ACHN (cell line): Measurements from ENCODE around the gene CNTN4.
"Not testable (repeated sequence)": the region's sequence is repeated elsewhere in the genome, so short reads cannot be mapped to it uniquely, and the experiment has no call there.

Experiments used
- DNase-seq: peaks from one replicate; pipeline ENCODE4 v3.0.0-alpha.2; 2015
- in situ Hi-C: cut with HindIII; loops from 2 replicates; pipeline ENCODE4 v1.10.0; 2017; ENCODE audit warnings: low sequenced_read_pairs, low pct_ligation_motif_present, low pct_unique_long_range_greater_than_20kb

CNTN4 gene

DNA sequence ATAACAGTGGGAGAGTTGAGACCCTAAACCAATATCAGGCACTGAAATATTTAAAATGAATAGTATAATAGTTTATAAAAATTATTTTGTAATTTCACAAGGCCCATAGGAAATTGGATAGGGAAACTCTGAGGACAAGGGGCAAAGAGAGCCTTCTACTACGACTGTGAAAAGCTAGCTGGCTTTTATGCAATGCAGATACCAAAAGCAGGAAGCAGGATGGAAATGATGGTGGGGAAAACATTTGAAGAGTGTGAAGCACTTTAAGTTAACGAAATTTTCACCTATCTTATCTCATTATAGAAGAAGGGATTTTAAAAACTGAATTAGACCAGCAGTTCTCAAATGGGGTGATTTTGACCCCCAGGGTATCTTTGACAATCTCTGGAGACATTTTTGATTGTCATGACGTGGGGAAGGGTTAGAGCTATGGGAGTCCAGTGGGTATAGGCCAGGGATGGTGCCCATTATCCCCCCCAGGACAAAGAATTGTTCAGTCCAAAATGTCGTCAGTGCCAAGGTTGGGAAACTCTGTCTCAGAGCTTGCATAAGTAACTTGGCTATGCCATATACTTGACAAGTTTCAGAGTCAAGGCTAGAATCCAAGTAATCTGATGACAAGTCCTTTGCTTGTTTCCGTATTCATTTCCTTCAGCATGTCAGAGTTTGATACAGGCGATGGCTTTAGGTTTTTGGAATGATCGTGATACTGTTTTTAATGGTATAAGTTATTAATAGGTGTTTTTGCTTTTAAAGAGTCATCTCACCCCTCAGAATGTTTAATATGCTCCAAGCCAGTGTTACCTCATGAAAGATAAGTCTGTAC is 885.6 kb downstream of the CNTN4 start:
- in situ Hi-C loops: no loop called here
- no peak for DNase-seq

DNA sequence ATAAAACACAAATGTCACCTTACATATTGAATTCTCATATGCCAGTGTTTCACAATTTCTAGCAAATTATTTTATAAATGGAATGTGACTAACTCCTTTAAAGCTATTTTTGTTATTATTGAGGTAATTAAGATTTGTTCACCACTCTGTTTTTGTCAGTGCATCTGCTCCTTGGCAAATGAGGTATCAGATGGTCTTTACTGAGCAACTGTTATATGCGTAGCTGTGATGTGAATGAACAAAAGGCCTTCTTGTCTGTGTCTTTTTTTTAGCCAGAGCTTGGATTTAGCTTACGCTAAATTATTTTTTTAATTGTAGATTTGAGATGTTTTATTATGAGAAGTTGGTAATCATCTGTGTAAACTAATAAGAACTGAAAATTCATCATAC is 886.2 kb downstream of the CNTN4 start:
- DNase-seq: no peak
- in situ Hi-C loops: no loop called here

DNA sequence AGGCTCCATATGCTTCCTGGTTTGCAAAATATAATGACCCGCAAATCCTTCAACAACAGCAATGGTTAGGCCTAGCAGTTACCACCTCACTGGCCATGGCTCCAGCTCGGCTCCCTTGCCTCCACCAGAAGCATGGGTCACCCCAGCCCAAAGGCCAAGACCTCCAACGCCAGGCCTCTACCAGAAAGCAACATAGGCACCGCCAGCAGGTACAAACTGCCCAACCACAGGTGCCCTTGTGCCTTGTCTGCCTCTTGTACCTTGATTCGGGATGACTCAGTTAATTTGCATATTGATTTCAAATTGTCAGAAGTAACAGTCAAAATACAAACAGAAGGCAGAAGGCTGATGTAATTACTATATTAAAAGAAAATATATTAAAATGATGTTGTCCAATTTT is 886.8 kb downstream of the CNTN4 start:
- in situ Hi-C loops: no loop called here
- DNase-seq: no peak

DNA sequence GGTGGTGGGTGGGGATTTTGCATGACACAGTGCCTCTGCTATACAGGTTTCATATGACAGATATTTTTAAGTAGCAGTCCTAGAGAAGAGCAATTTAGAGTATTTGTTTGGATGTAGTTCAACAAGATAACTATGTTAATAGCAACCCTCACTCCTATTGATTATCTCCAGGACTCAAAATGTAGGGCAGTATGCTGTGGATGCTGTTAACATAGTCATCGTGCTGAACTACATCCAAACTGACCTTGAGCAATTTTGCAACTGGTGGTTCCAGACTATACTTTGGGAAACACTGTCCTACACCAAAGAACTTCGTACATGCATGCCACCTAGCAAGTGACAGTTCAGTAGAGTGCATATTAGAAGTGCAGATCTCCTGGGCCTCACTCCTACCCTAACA is 893.9 kb downstream of the CNTN4 start:
- DNase-seq: no peak

DNA sequence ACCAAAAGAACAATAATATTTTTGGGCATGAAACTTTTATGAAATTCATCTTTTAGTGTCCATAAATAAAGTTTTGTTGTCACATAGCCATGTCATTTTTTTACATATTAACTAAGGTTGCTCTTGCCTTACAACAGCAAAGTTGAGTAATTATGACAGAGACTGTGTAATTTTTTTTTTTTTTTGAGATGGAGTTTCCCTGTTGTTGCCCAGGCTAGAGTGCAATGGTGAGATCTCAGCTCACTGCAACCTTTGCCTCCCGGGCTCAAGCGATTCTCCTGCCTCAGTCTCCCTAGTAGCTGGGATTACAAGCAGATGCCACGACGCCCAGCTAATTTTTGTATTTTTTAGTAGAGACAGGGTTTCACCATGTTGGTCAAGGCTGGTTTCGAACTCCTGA is 894.5 kb downstream of the CNTN4 start:
- DNase-seq, in situ Hi-C loops: not testable (repeated sequence)

More for the DNA sequence above, 893.9 kb downstream of the CNTN4 start:
- in situ Hi-C loops: no loop called here

DNA sequence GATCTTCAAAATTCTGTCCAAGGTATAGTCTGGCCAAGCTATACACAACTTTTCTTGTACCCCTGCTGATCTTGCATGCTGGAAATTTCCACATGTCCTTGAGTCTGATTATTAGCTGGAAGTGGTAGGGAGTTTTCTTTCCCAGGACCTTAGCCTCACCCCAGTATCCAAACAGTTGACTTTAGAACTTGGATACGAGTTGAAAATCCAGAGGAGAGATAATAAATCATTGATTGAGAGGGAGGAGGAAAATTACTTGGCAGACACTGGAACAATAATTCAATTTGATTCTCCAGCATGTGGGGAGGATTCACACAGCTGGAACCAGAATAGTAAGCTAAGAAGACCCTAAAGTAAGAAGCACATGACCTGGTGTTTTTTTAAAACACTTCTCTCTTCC is 895.1 kb downstream of the CNTN4 start:
- in situ Hi-C loops: no loop called here
- DNase-seq: no peak

DNA sequence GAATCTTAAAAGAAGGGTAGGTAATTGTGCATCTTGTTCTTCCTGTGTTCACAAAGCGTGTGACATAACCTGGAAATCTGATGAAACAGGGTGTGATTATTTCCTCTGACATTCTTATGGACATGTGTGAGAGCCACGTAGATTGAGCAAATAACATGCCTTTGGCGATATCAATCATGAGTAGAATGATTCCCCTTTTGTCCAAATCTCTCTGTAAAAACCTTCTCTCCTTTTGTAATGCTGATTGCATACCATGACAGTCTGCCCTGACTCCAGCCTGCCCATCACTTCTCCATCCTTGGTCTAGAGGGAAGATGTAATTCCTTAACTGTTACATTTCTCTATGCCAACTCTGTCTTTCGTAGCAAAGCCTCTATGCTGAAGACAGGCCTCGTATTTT is 896.5 kb downstream of the CNTN4 start:
- no peak for DNase-seq
- in situ Hi-C loops: no loop called here

DNA sequence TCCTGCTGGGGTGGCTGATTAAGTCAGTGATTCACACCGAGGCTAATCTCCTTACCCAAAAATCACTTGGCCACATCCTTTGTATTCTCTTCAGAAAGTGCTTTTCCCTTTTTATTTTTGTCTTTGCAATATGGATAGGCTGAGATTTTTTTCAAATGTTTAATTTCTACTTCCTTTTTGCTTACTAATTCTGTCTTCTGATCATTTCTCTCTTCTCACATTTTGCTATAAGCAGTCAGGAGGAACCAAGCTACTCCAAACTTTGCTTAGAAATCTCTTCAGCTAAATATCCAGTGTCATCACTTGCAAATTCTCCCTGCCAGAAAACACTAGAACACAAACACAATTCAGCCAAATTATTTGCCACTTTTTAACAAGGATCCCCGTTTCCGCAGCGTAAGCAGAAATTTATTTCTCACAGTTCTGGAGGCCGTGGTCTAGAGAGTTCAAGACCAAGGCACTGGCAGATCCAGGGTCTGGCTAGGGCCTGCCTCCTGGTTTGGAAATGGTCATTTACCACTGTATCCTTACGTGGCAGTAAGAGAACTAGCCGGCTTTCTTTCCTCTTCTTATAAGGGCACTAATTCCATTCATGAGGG is 906.6 kb downstream of the CNTN4 start:
- DNase-seq: no peak
- in situ Hi-C loops: no loop called here

DNA sequence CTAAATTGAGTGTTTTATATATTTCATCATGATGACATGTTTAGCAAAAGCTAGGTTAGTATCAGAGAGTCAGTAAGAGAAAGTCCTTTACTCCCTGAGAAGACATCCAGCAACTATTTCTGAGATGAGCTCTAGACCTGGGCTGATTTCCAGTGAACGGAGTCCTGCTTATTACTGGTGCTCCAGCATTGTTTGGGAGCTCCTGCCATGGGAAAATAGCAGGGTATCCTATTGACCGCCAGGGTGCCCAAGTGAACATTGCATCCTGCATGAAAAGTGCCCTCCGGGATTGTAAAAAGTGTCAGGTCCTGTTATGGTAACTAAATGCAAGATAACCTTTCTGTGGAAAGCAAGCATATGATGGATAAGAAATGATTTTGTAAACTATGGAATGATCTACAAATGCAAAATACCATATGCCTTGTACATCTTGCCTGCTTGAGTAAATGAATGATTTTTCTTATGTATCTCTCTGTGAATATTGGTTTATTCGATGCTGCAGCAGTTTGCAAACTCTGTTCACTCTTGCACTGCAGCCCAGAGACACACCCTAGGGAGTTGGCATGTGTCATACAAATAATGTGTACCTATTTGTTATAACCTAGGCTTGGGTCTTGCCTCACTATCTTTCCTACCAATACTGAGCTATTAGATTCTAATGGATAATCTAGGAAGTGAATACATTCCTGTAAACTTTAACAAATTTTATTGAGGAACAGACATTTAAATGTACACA is 914.8 kb downstream of the CNTN4 start:
- no peak for DNase-seq
- in situ Hi-C loops: no loop called here

DNA sequence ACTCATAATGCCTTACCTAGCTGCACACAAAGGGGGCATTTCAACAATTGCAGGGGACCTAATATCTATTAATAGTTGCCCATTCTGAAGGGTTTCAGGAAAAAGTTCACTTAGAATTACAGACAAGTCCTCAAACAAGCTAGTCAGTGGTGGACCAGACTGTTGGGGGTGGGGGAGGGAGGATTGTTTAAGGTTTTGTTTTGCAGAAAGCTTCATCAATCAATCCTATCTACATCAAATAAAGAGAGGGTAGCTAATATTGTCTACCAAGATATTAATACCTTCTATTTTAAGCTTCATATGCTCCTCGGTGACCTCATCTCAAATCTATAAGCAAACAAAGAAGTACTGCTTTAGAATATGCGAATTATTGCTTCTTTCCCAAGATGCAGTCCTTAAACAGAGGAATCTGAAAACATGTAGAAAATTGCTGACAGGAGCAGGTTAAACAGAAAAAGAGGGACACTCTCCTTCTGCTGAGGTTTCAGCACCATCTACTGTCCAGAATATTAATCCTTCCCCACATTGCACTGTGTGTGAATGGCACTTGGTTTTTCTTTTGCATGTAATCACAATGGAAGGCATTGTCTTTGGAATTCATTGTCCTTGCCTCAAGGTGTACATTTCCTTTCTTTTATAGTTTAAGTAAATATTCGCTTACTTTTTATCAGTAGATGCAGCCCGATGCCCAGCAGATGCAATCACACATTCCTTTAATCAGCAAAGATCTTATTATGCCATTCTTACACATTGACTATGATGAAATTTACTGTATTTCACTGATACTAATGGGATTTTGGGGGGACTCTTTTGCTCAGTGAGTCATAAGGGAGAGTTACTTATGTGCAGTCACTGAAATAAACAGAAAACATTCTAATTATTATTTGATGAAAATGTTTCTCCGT is 916.8 kb downstream of the CNTN4 start:
- DNase-seq: peak; percentile 25
- in situ Hi-C loops: no loop called here

DNA sequence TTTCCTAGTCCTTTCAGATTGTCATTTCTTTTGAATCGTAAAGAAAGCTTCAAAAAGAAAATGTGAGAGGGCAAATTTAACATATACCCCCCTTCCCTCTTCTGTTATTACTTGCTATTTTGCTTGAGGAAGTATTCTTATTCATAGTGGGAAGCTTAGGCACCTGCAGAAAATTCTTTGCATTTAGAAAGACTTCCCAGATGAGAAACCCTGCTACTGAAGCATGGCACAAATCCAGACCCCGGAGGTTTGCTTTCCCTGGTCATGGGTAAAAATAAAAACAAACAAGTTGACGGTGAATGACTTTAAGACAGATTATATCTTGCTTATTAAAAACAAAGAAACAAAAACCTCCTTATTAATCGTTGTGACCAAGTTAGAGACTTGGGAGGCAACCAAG is 917.6 kb downstream of the CNTN4 start:
- in situ Hi-C loops: no loop called here
- no peak for DNase-seq

DNA sequence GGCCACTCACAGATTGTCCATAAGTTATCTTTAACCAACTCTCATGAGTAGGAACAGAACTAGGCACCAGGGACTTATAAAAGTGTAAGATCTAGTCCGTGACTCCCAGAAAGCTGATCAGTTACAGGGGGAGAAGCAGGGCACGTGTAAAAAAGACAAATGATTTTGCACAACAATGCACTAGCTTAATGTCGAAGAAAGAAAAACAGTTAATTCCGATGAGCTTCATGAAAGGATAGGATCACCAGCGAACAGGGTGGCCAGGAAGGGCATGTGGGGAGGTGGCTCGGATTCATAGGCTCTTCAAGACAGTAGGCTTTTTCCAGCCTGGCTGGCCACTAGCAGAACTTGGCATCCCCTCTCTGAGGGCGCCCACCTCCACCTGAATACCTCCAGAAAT is 921.5 kb downstream of the CNTN4 start:
- in situ Hi-C loops: no loop called here
- no peak for DNase-seq

DNA sequence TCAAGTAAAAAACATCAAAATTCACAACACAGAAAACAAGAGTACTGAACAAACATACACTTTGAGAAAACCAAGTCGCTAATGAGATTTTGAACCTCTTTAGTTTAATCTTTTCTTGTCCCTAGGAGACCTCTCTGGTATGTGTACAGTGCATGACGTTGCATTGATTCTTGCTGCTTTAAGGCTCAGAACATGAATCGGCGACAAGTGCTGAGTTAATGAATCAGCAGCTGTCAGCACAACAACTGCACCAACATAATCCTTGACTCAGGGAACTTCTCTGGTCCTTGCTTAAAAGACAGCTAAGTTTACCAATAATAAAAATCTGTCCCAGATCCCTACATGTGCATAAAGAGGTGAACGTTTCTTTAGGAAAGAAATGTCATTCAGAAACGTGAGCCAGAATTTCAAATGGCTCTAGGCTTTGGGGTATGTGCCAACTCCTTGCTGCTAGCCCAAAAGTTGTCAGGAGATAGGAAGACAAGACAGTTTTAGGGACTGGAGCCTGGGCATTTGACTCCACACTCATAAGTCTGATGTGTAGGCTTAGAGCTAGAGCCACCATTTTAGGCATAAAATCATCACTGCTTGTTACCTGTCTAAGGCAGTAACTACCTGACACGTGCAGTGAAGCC is 924.6 kb downstream of the CNTN4 start:
- no peak for DNase-seq
- in situ Hi-C loops: no loop called here

DNA sequence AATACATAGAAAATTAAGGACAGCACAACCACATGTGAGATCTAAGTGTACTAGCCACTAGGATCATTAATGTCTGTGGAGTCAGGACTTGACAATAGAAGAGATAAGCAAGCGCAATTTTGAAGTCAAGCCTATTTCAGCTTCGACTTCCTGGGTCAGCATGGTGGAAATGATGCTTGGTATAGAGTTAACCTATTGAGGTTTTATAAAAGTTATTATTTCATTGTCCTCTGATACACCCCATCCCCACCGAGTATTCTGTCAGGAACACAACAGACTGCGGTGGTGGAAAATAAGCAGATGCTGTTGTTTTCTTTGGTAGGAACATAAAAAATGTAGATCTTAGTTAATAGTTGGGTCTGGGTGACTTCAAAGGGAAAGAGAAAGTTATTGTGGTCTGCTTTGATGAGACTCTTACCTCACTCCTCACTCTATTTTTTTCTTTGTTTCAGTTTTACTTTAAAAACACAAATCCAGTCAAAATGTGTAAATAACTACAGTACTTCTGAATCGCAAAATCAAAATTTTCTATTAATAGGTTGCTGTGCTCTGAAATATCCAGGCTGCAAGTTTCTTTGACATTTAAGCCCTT is 929.4 kb downstream of the CNTN4 start:
- no peak for DNase-seq
- in situ Hi-C loops: no loop called here

DNA sequence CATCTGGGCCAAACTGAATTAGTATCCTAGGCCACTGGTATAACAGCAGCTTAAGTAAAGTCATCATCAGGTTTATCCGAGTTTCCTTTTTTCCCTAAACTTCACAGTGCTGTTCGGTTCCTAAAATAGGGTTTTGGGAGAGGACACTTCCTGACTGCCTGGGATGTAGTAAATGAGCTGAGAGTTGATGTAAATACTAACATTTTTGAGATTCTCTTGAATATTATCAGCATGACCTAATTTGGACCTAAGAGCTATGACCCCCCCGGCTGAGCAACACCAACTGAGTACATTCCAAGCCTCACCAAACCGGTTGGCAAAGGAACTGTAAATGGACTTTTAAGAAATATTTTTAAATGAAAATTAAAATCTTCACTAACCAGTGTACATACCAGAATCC is 932.7 kb downstream of the CNTN4 start:
- no peak for DNase-seq
- in situ Hi-C loops: no loop called here

DNA sequence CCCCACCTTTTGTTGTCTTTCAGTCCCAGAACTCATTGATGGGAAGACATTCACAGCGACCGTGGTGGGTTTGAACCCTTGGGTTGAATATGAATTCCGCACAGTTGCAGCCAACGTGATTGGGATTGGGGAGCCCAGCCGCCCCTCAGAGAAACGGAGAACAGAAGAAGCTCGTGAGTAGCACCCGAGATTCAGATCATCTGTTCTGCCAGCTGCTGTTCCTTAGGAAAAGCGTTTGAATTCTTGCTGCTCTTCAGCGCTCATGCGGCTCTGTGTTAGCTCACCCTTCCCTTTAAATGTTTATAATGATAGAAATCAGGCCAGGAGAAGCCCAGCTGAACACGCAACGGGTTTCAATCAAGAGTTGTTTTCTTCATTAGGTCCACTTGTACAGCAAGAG is 938.5 kb downstream of the CNTN4 start:
- in situ Hi-C loops: no loop called here
- no peak for DNase-seq

DNA sequence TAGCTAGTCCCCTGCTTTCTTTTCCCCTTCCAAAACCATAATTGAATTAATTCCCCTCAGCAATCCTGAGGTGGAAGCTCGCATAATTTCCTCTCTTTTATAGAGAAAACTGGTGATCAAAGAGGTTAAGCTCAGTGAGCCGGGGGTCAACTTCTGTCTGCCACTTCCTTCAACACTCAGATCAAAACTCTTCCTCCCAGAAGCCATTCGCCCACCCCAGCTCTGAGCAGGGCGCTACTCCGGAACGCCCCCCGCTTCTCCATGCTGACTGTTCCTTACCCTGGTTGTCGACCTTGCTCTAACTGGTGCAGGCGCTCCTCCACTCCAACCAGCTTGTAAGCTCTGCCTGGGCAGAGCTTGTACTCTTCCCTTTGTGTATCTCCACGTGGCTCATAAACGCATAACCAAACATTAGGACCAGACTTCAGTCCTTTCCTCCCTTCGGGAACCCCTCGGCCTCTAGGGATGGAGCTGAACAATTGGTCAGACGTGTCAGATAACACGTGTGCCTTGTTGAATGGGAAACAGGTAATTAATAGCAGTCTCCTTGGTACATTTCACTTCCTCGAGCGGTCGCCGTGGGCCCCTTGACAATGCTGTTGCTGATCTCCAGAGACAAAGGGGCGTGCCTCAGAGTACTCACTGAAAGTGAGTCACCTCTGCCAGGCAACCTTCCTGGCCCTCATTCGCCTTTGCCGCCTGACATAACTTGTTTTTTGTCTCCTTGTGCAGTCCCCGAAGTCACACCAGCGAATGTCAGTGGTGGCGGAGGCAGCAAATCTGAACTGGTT is 939.7 kb downstream of the CNTN4 start:
- no peak for DNase-seq
- in situ Hi-C loops: no loop called here
